Mesenchymal stem cell (in vitro differentiated cells and primary cell): ENCODE measurements around the gene ITM2A.

ENCODE experiments used
- DNase-seq: peaks from one replicate; pipeline ENCODE4 v3.0.0-alpha.2; 2013
- H2AFZ ChIP-seq: one replicate; pipeline ENCODE4 v1.6.1; 2013; ENCODE audit warnings: low read depth, mild to moderate bottlenecking, control low read depth, inconsistent platforms, low read length, moderate library complexity
- H2AK5ac ChIP-seq: 2 replicates; pipeline ENCODE4 v1.6.1; 2013; ENCODE audit warnings: low read length, moderate library complexity, mild to moderate bottlenecking, inconsistent platforms; ENCODE audit not compliant: severe bottlenecking
- H2BK120ac ChIP-seq: one replicate; pipeline ENCODE4 v1.6.1; 2013; ENCODE audit warnings: low read depth, mild to moderate bottlenecking, inconsistent platforms, low read length, moderate library complexity
- H2BK12ac ChIP-seq, 2 experiments: one replicate each; pipeline ENCODE4 v1.6.1; 2013; ENCODE audit warnings: inconsistent platforms in 2 of 2, low read length in 2 of 2, mild to moderate bottlenecking in 2 of 2, moderate library complexity in 2 of 2, control low read depth in 1 of 2
- H2BK15ac ChIP-seq: one replicate; pipeline ENCODE4 v1.6.1; 2013; ENCODE audit warnings: mild to moderate bottlenecking, low read depth, inconsistent platforms; ENCODE audit not compliant: poor library complexity, severe bottlenecking
- H2BK5ac ChIP-seq: 2 replicates; pipeline ENCODE4 v1.6.1; 2013; ENCODE audit warnings: low read depth, mild to moderate bottlenecking, low read length, control low read depth, inconsistent platforms; ENCODE audit not compliant: poor library complexity, severe bottlenecking
- H3K14ac ChIP-seq, 2 experiments: one replicate each; pipeline ENCODE4 v1.6.1; 2013; ENCODE audit warnings: inconsistent platforms in 2 of 2, low read length in 2 of 2, control low read depth in 1 of 2, mild to moderate bottlenecking in 1 of 2, moderate library complexity in 1 of 2
- H3K18ac ChIP-seq, 2 experiments: one replicate each; pipeline ENCODE4 v1.6.1; 2013; ENCODE audit warnings: inconsistent platforms in 2 of 2, low read length in 2 of 2, control low read depth in 1 of 2, low read depth in 1 of 2, mild to moderate bottlenecking in 1 of 2
- H3K23ac ChIP-seq, 2 experiments: one replicate each; pipeline ENCODE4 v1.6.1; 2013; ENCODE audit warnings: inconsistent platforms in 2 of 2, low read length in 2 of 2, mild to moderate bottlenecking in 2 of 2, moderate library complexity in 2 of 2, control low read depth in 1 of 2
- H3K27ac ChIP-seq: 2 replicates; pipeline ENCODE4 v1.5.1; 2013; ENCODE audit warnings: mild to moderate bottlenecking, moderate library complexity, low read length, control low read depth, inconsistent platforms; ENCODE audit not compliant: poor library complexity, severe bottlenecking
- H3K27me3 ChIP-seq, 2 experiments: 2 replicates each; pipeline versions ENCODE4 v1.6.1 to v1.7.0; 2013; ENCODE audit warnings: low read length in 2 of 2, mild to moderate bottlenecking in 2 of 2, moderate library complexity in 2 of 2, control low read depth in 1 of 2, inconsistent platforms in 1 of 2; ENCODE audit not compliant: control insufficient read depth in 1 of 2, insufficient read depth in 1 of 2
- H3K36me3 ChIP-seq, 2 experiments: 2 replicates each; pipeline versions ENCODE4 v1.6.1 to v1.7.0; 2013; ENCODE audit warnings: low read length in 2 of 2, control low read depth in 1 of 2, inconsistent platforms in 1 of 2, low read depth in 1 of 2, mild to moderate bottlenecking in 1 of 2; ENCODE audit not compliant: insufficient read depth in 2 of 2, control insufficient read depth in 1 of 2
- H3K4ac ChIP-seq, 2 experiments: one replicate each; pipeline ENCODE4 v1.6.1; 2013; ENCODE audit warnings: inconsistent platforms in 2 of 2, low read length in 2 of 2, mild to moderate bottlenecking in 2 of 2, moderate library complexity in 2 of 2, control low read depth in 1 of 2, low read depth in 1 of 2
- H3K4me1 ChIP-seq: 2 replicates; pipeline ENCODE4 v1.6.1; 2013; ENCODE audit warnings: low read depth, low read length, control low read depth; ENCODE audit not compliant: control insufficient read depth, insufficient read depth
- H3K4me2 ChIP-seq: 2 replicates; pipeline ENCODE4 v1.6.1; 2013; ENCODE audit warnings: low read length, mild to moderate bottlenecking, inconsistent platforms; ENCODE audit not compliant: poor library complexity, severe bottlenecking
- H3K4me3 ChIP-seq, 2 experiments: 2 replicates each; pipeline versions ENCODE4 v1.5.1 to v1.7.0; 2013; ENCODE audit warnings: low read length in 2 of 2, mild to moderate bottlenecking in 2 of 2, control low read depth in 1 of 2, low read depth in 1 of 2; ENCODE audit not compliant: insufficient read depth in 1 of 2
- H3K79me1 ChIP-seq: replicated peaks from 2 replicates; pipeline ENCODE4 v1.6.1; 2013; ENCODE audit warnings: mild to moderate bottlenecking, control low read depth, low read length, inconsistent platforms; ENCODE audit not compliant: poor library complexity, severe bottlenecking
- H3K9ac ChIP-seq: 2 replicates; pipeline ENCODE4 v1.7.0; 2013; ENCODE audit warnings: mild to moderate bottlenecking, low read length, moderate library complexity
- H3K9me3 ChIP-seq: 2 replicates; pipeline ENCODE4 v1.7.0; 2013; ENCODE audit warnings: mild to moderate bottlenecking, low read length; ENCODE audit not compliant: control insufficient read depth
- H4K8ac ChIP-seq: one replicate; pipeline ENCODE4 v1.6.1; 2013; ENCODE audit warnings: inconsistent platforms, mild to moderate bottlenecking, low read length, moderate library complexity
- H4K91ac ChIP-seq: one replicate; pipeline ENCODE4 v1.6.1; 2013; ENCODE audit warnings: mild to moderate bottlenecking, low read length, inconsistent platforms
- WGBS: methylation state at CpG from one replicate; pipeline ENCODE4 v1.1.7; 2013; ENCODE audit warnings: mixed read lengths; 5-methylcytosine and 5-hydroxymethylcytosine counted together

The ITM2A gene

GRCh38 chrX:79375340-79375739 is 8.2 kb upstream of the ITM2A start:
- Histone ChIP-seq H3K27ac (no peak overlapping the region), H3K14ac (no peak overlapping the region), H2BK15ac (no peak overlapping the region), H3K36me3 (no peaks in the 10 kb centered on the region), H4K8ac (no peak overlapping the region), H3K9me3 (no peaks in the 10 kb centered on the region), H4K91ac (no peak overlapping the region), H3K4ac (no peak overlapping the region), H2BK12ac (no peak overlapping the region), H2AK5ac (no peak overlapping the region), H3K79me1 (no peaks in the 10 kb centered on the region), H3K4me3 (no peak overlapping the region), H3K23ac (no peak overlapping the region), H3K9ac (no peak overlapping the region), H2AFZ (no peak overlapping the region), H3K4me2 (no peak overlapping the region), H3K18ac (no peak overlapping the region), H3K27me3 (no peaks in the 10 kb centered on the region), H2BK5ac (no peak overlapping the region), H2BK120ac (no peak overlapping the region), H3K4me1 (no peaks in the 10 kb centered on the region)
- no peak for DNase-seq
- WGBS: no CpG with 5 or more reads among the region's 2 CpGs

- no peak for DNase-seq
- Histone ChIP-seq H3K4me1 (peaks cover 4% of the 10 kb centered on the region), H4K91ac (no peak overlapping the region)
Observed at GRCh38 chrX:79371640-79372039, 4.5 kb upstream of the ITM2A start.

GRCh38 chrX:79371101-79371500 is 4.0 kb upstream of the ITM2A start:
- no peaks in the 10 kb centered on the region for H3K36me3 ChIP-seq
- 0% methylated on average over 1 of the region's 2 CpGs for WGBS

More at GRCh38 chrX:79371640-79372039, 4.5 kb upstream of the ITM2A start:
- no peak overlapping the region for H2AFZ ChIP-seq
- H3K27me3 ChIP-seq: no peaks in the 10 kb centered on the region
- H2BK5ac ChIP-seq: no peak overlapping the region
- no peak overlapping the region for H3K4me3 ChIP-seq
- no peak overlapping the region for H3K27ac ChIP-seq
- no peak overlapping the region for H2AK5ac ChIP-seq
- no peaks in the 10 kb centered on the region for H3K9me3 ChIP-seq
- no peak overlapping the region for H3K18ac ChIP-seq
- no peaks in the 10 kb centered on the region for H3K36me3 ChIP-seq
- WGBS: no CpG with 5 or more reads among the region's 1 CpG
- no peak overlapping the region for H3K9ac ChIP-seq
- H4K8ac ChIP-seq: no peak overlapping the region
- no peak overlapping the region for H2BK15ac ChIP-seq
- no peak overlapping the region for H3K23ac ChIP-seq
- no peak overlapping the region for H2BK120ac ChIP-seq
- no peak overlapping the region for H3K4ac ChIP-seq
- H3K14ac ChIP-seq: no peak overlapping the region
- H3K79me1 ChIP-seq: no peaks in the 10 kb centered on the region
- no peak overlapping the region for H3K4me2 ChIP-seq
- H2BK12ac ChIP-seq: no peak overlapping the region

GRCh38 chrX:79369871-79370270 is 2.7 kb upstream of the ITM2A start:
- Histone ChIP-seq H4K8ac (no peak overlapping the region), H3K4me2 (no peak overlapping the region), H3K9me3 (no peaks in the 10 kb centered on the region), H3K36me3 (no peaks in the 10 kb centered on the region), H2AFZ (no peak overlapping the region), H3K27ac (no peak overlapping the region), H2AK5ac (no peak overlapping the region), H3K18ac (no peak overlapping the region), H3K79me1 (no peaks in the 10 kb centered on the region), H3K4me3 (no peak overlapping the region), H2BK12ac (no peak overlapping the region), H4K91ac (no peak overlapping the region), H3K9ac (no peak overlapping the region), H2BK120ac (no peak overlapping the region), H2BK15ac (no peak overlapping the region), H3K14ac (no peak overlapping the region), H3K27me3 (no peaks in the 10 kb centered on the region), H3K4me1 (peaks cover 4% of the 10 kb centered on the region), H3K4ac (no peak overlapping the region), H2BK5ac (no peak overlapping the region), H3K23ac (no peak overlapping the region)
- DNase-seq: no peak
- no CpG with 5 or more reads among the region's 1 CpG for WGBS

More at GRCh38 chrX:79371101-79371500, 4.0 kb upstream of the ITM2A start:
- H3K4me2 ChIP-seq: no peak overlapping the region
- H2AK5ac ChIP-seq: no peak overlapping the region
- H2BK5ac ChIP-seq: no peak overlapping the region
- H3K27me3 ChIP-seq: no peaks in the 10 kb centered on the region
- H3K9ac ChIP-seq: no peak overlapping the region
- H2BK12ac ChIP-seq: no peak overlapping the region
- H3K4me1 ChIP-seq: peaks cover 4% of the 10 kb centered on the region
- no peak overlapping the region for H2AFZ ChIP-seq
- H3K4ac ChIP-seq: no peak overlapping the region
- no peak overlapping the region for H3K18ac ChIP-seq
- H3K14ac ChIP-seq: no peak overlapping the region
- no peaks in the 10 kb centered on the region for H3K79me1 ChIP-seq
- no peak overlapping the region for H4K91ac ChIP-seq
- DNase-seq: no peak
- H3K23ac ChIP-seq: no peak overlapping the region
- H3K27ac ChIP-seq: no peak overlapping the region
- no peak overlapping the region for H2BK15ac ChIP-seq
- H4K8ac ChIP-seq: no peak overlapping the region
- no peak overlapping the region for H2BK120ac ChIP-seq
- no peaks in the 10 kb centered on the region for H3K9me3 ChIP-seq
- no peak overlapping the region for H3K4me3 ChIP-seq
